Measurements from ENCODE around the gene AZU1. TPM values are rescaled to one million over a fixed set of nuclear protein-coding genes. Genes with fewer than 3 reads are reported as not detected.

AZU1 gene
- total RNA-seq, 4 donors from 2014 or later: not detected

GRCh38 chr19:858868-859843, 31.5 kb downstream of the AZU1 start, which contains the start of gene CFD:
CFD (plus strand) TSS chr19:859664; CDS start chr19:859690, 26 bp downstream.
- Histone ChIP-seq H3K4me1 (no peaks in the 10 kb centered on the region), H3K36me3 (no peaks in the 10 kb centered on the region), H3K4me3 (peak within 1 kb of the TSS; percentile 31 to 54 (median 42)), H3K27ac (peak within 1 kb of the TSS; percentile 62 to 75 (median 66)), H3K27me3 (peaks cover 46 to 72% (median 61%) of the 10 kb centered on the region in 3 donors), H3K9me3 (no peaks in the 10 kb centered on the region)
- DNase-seq (peak; percentile 52 to 79), ATAC-seq (peak; percentile 63 to 65)
- intact Hi-C loops (cut with DNase I; ENCODE audit: low total_unique reads): loop anchor here (5.0 kb wide), 1 partner anchor 123 kb away; the partner anchor contains the start of gene WDR18
- in situ Hi-C loops (cut with MboI; ENCODE audit: low sequenced_read_pairs in 4 of 4): loop anchor here in 1 of 4 donors (25.0 kb wide), 1 partner anchor 128 kb away; the partner anchor contains the start of gene WDR18
- TF ChIP-seq POLR2A (IDR thresholded peaks at IDR 0.05) (peak; percentile 43 to 61), CTCF (IDR thresholded peaks at IDR 0.05 in 4 of 5, conservative IDR thresholded peaks at IDR 0.05 in 1 of 5) (no peak)

- H3K4me3 ChIP-seq: peak overlapping the region in 2 of 4 donors; percentile 41 to 54
Observed at GRCh38 chr19:861141-861755, 33.6 kb downstream of the AZU1 start.

GRCh38 chr19:861756-862580, 34.3 kb downstream of the AZU1 start:
- intact Hi-C loops (cut with DNase I; ENCODE audit: low total_unique reads) (no loop called here), in situ Hi-C loops (cut with MboI; ENCODE audit: low sequenced_read_pairs in 4 of 4) (loop anchor here in 1 of 4 donors (25.0 kb wide), 1 partner anchor 125 kb away; the partner anchor contains the start of gene WDR18)
- ATAC-seq: peak in 1 of 2 donors; percentile 4
- no peaks in the 10 kb centered on the region for H3K36me3 ChIP-seq
- TF ChIP-seq CTCF (IDR thresholded peaks at IDR 0.05 in 4 of 5, conservative IDR thresholded peaks at IDR 0.05 in 1 of 5) (no peak), POLR2A (IDR thresholded peaks at IDR 0.05) (no peak)
- no peak overlapping the region for H3K27ac ChIP-seq
- no peak overlapping the region for H3K4me3 ChIP-seq
- DNase-seq: no peak
- no peaks in the 10 kb centered on the region for H3K4me1 ChIP-seq
- no peaks in the 10 kb centered on the region for H3K9me3 ChIP-seq
- peaks cover 32 to 48% (median 42%) of the 10 kb centered on the region in 3 donors for H3K27me3 ChIP-seq

More at GRCh38 chr19:861141-861755, 33.6 kb downstream of the AZU1 start:
- no peaks in the 10 kb centered on the region for H3K4me1 ChIP-seq
- no peaks in the 10 kb centered on the region for H3K9me3 ChIP-seq
- in situ Hi-C loops (cut with MboI; ENCODE audit: low sequenced_read_pairs in 4 of 4): loop anchor here in 1 of 4 donors (25.0 kb wide), 1 partner anchor 126 kb away; the partner anchor contains the start of gene WDR18
- H3K36me3 ChIP-seq: no peaks in the 10 kb centered on the region
- TF ChIP-seq CTCF (IDR thresholded peaks at IDR 0.05 in 4 of 5, conservative IDR thresholded peaks at IDR 0.05 in 1 of 5): no peak
- no peak overlapping the region for H3K27ac ChIP-seq
- no peak for DNase-seq
- intact Hi-C loops (cut with DNase I; ENCODE audit: low total_unique reads): no loop called here
- peaks cover 32 to 53% (median 47%) of the 10 kb centered on the region in 3 donors for H3K27me3 ChIP-seq
- ATAC-seq: no peak

Data from gastrocnemius medialis (tissue), 4 donors.